ENCODE data around the gene POTEI. TPM values are rescaled to one million over a fixed set of nuclear protein-coding genes. Genes with fewer than 3 reads are reported as not detected.
"Not testable (repeated sequence)": the region's sequence is repeated elsewhere in the genome, so short reads cannot be mapped to it uniquely, and the experiment has no call there.

POTEI gene
- total RNA-seq (2021; ENCODE audit: unreplicated experiment) (1.2 TPM), Bru-seq, nascent RNA (percentile 31 among the genes with signal in this experiment), BruChase-seq, experiment 1, labeled RNA remaining after a 6-hour chase (percentile 19 among the genes with signal in this experiment), BruChase-seq, experiment 2, labeled RNA remaining after a 2-hour chase (percentile 17 among the genes with signal in this experiment)
- polyA plus RNA-seq (2012), result 0.25 and 0.31 TPM in 2 replicates
- long read RNA-seq, result 0 reads

GRCh38 chr2:130509228-130509627 lies at the start of gene POTEI:
POTEI (minus strand) TSS chr2:130509328; CDS start chr2:130509235, 93 bp downstream.
- H3K9ac ChIP-seq (ENCODE audit: low read length); intact Hi-C loops (cut with micrococcal nuclease); DNase-seq (ENCODE audit: low read depth, low spot score); H2AFZ ChIP-seq (ENCODE audit: low read depth, low read length, poor library complexity, severe bottlenecking); H3K4me3 ChIP-seq (replicated peaks in 1 of 2; ENCODE audit: low read depth in 1 of 2, low read length in 2 of 2); H3K4me1 ChIP-seq (ENCODE audit: control insufficient read depth in 1 of 2, insufficient read depth in 2 of 2, low read length in 2 of 2); H4K20me1 ChIP-seq (ENCODE audit: insufficient read depth); POLR2A ChIA-PET; H3K4me2 ChIP-seq (ENCODE audit: low read length); H3K27me3 ChIP-seq (ENCODE audit: insufficient read depth, low read length); H3K9me2 ChIP-seq (ENCODE audit: insufficient read depth); H3K36me3 ChIP-seq (ENCODE audit: control insufficient read depth in 1 of 2, insufficient read depth in 2 of 2, low read length in 2 of 2); RAD21 ChIA-PET (ENCODE audit: low non-redundant PET in 1 of 2, low total read pairs in 2 of 2, uncharacterized antibody in 2 of 2, unreplicated experiment in 2 of 2); BruUV-seq (replicated peaks); H3K27ac ChIP-seq (ENCODE audit: low read depth, low read length); CTCF ChIA-PET; H3K79me2 ChIP-seq (ENCODE audit: insufficient read depth, low read length); H3K9me3 ChIP-seq (ENCODE audit: control insufficient read depth in 1 of 2, insufficient read depth in 1 of 2, low read depth in 1 of 2, low read length in 2 of 2); ATAC-seq: not testable (repeated sequence)

- H3K9me2 ChIP-seq (ENCODE audit: insufficient read depth); BruUV-seq (replicated peaks); H3K4me2 ChIP-seq (ENCODE audit: low read length); H3K27me3 ChIP-seq (ENCODE audit: insufficient read depth, low read length); H3K9me3 ChIP-seq (ENCODE audit: control insufficient read depth in 1 of 2, insufficient read depth in 1 of 2, low read depth in 1 of 2, low read length in 2 of 2); H3K4me3 ChIP-seq (replicated peaks in 1 of 2; ENCODE audit: low read depth in 1 of 2, low read length in 2 of 2); CTCF ChIA-PET; POLR2A ChIA-PET; H3K27ac ChIP-seq (ENCODE audit: low read depth, low read length); DNase-seq (ENCODE audit: low read depth, low spot score); ATAC-seq; H4K20me1 ChIP-seq (ENCODE audit: insufficient read depth); H3K4me1 ChIP-seq (ENCODE audit: control insufficient read depth in 1 of 2, insufficient read depth in 2 of 2, low read length in 2 of 2); RAD21 ChIA-PET (ENCODE audit: low non-redundant PET in 1 of 2, low total read pairs in 2 of 2, uncharacterized antibody in 2 of 2, unreplicated experiment in 2 of 2); H3K9ac ChIP-seq (ENCODE audit: low read length); H2AFZ ChIP-seq (ENCODE audit: low read depth, low read length, poor library complexity, severe bottlenecking); H3K36me3 ChIP-seq (ENCODE audit: control insufficient read depth in 1 of 2, insufficient read depth in 2 of 2, low read length in 2 of 2); H3K79me2 ChIP-seq (ENCODE audit: insufficient read depth, low read length); intact Hi-C loops (cut with micrococcal nuclease): not testable (repeated sequence)
Measured at GRCh38 chr2:130556441-130556840, 47.3 kb upstream of the POTEI start.

DNA sequence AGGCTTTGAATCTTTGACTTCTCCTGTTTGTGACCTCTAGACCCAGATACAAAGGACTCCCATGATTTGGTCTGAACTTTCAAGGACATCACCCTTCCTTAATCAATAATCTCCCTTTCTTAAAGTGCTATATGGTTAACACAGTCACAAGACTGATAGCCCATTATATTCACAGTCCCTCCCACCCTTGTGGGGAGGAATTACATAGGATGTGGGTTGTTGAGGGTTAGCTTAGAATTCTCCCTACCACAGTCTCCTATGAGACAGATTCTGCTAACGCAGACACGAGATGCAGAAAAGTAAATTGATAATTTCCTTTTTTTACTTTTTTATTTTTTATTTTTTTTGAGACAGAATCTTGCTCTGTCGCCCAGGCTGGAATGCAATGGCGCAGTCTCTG lies 45.0 kb upstream of the POTEI start:
- BruUV-seq (replicated peaks); H2AFZ ChIP-seq (ENCODE audit: low read depth, low read length, poor library complexity, severe bottlenecking); DNase-seq (ENCODE audit: low read depth, low spot score); H3K79me2 ChIP-seq (ENCODE audit: insufficient read depth, low read length); H3K27ac ChIP-seq (ENCODE audit: low read depth, low read length); H3K4me2 ChIP-seq (ENCODE audit: low read length); H3K4me3 ChIP-seq (replicated peaks in 1 of 2; ENCODE audit: low read depth in 1 of 2, low read length in 2 of 2); ATAC-seq; H3K9me2 ChIP-seq (ENCODE audit: insufficient read depth); H4K20me1 ChIP-seq (ENCODE audit: insufficient read depth); POLR2A ChIA-PET; intact Hi-C loops (cut with micrococcal nuclease); H3K4me1 ChIP-seq (ENCODE audit: control insufficient read depth in 1 of 2, insufficient read depth in 2 of 2, low read length in 2 of 2); RAD21 ChIA-PET (ENCODE audit: low non-redundant PET in 1 of 2, low total read pairs in 2 of 2, uncharacterized antibody in 2 of 2, unreplicated experiment in 2 of 2); H3K9ac ChIP-seq (ENCODE audit: low read length); H3K9me3 ChIP-seq (ENCODE audit: control insufficient read depth in 1 of 2, insufficient read depth in 1 of 2, low read depth in 1 of 2, low read length in 2 of 2); H3K36me3 ChIP-seq (ENCODE audit: control insufficient read depth in 1 of 2, insufficient read depth in 2 of 2, low read length in 2 of 2); CTCF ChIA-PET; H3K27me3 ChIP-seq (ENCODE audit: insufficient read depth, low read length): not testable (repeated sequence)

GRCh38 chr2:130549475-130549874 lies 40.3 kb upstream of the POTEI start:
- H3K9me3 ChIP-seq (ENCODE audit: control insufficient read depth in 1 of 2, insufficient read depth in 1 of 2, low read depth in 1 of 2, low read length in 2 of 2); H3K4me1 ChIP-seq (ENCODE audit: control insufficient read depth in 1 of 2, insufficient read depth in 2 of 2, low read length in 2 of 2); H2AFZ ChIP-seq (ENCODE audit: low read depth, low read length, poor library complexity, severe bottlenecking); CTCF ChIA-PET; H3K27me3 ChIP-seq (ENCODE audit: insufficient read depth, low read length); RAD21 ChIA-PET (ENCODE audit: low non-redundant PET in 1 of 2, low total read pairs in 2 of 2, uncharacterized antibody in 2 of 2, unreplicated experiment in 2 of 2); H3K4me3 ChIP-seq (replicated peaks in 1 of 2; ENCODE audit: low read depth in 1 of 2, low read length in 2 of 2); H3K9me2 ChIP-seq (ENCODE audit: insufficient read depth); POLR2A ChIA-PET; H3K27ac ChIP-seq (ENCODE audit: low read depth, low read length); DNase-seq (ENCODE audit: low read depth, low spot score); H3K79me2 ChIP-seq (ENCODE audit: insufficient read depth, low read length); BruUV-seq (replicated peaks); ATAC-seq; H4K20me1 ChIP-seq (ENCODE audit: insufficient read depth); intact Hi-C loops (cut with micrococcal nuclease); H3K9ac ChIP-seq (ENCODE audit: low read length); H3K4me2 ChIP-seq (ENCODE audit: low read length); H3K36me3 ChIP-seq (ENCODE audit: control insufficient read depth in 1 of 2, insufficient read depth in 2 of 2, low read length in 2 of 2): not testable (repeated sequence)

All from HCT116 (cell line).